ENCODE data around the gene FOXO1. TPM values are rescaled to one million over a fixed set of nuclear protein-coding genes. Genes with fewer than 3 reads are reported as not detected.

The FOXO1 gene
- total and polyA plus RNA-seq, 2 of the 13 experiments (the other 11 are each of a cell fraction or from before 2014, with no cell fraction given) = 8.1 to 13.1 TPM

DNA sequence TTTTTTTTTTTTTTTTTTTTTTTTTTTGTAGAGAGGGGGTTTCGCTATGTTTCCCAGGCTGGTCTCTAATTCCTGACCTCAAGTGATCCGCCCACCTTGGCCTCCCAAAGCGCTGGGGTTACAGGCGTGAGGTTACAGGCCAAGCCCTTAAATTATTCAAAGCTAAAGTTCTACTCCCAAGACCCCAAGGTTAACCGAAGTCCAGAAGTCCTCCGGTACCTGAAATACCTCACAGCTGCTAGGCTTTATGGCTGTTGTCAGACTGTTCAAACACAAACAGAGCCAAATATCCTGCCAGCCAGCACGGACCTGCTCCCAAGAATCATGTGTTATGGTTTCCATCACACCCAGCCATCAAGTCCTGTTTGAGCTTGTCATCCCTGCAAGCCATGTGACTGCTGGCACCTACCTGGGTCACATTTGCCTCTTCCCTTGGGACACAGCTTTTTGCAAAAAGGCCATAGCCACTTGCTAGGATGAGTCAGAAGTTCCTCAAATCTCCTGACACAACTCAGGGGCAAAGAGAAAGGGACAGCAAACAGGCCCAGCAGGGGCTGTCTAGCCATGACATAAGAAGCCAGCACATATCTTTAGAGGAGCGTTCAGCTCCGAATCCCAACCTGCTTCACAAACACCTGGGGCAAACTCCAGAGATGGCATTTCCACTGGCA is 129.9 kb downstream of the FOXO1 start (continued):
- TF ChIP-seq ZNF180 (CRISPR knock-in tag; IDR thresholded peaks at IDR 0.05; ENCODE audit: borderline replicate concordance, low read depth) (no peak), ZBTB21 (CRISPR knock-in tag; IDR thresholded peaks at IDR 0.05) (peak; percentile 47), CBX5 (CRISPR knock-in tag; IDR thresholded peaks at IDR 0.05; ENCODE audit: borderline replicate concordance) (no peak; the same call in 1 of the 2 replicates), AFF4 (CRISPR knock-in tag; IDR thresholded peaks at IDR 0.05) (no peak), ZNF280D (CRISPR knock-in tag; IDR thresholded peaks at IDR 0.05) (peak; percentile 48; the same call in 1 of the 2 replicates), PRDM4 (CRISPR knock-in tag; IDR thresholded peaks at IDR 0.05; ENCODE audit: borderline replicate concordance) (no peak), ZNF574 (CRISPR knock-in tag; IDR thresholded peaks at IDR 0.05) (peak; percentile 39), SMARCC2 (IDR thresholded peaks at IDR 0.05) (no peak), ZNF275 (CRISPR knock-in tag; IDR thresholded peaks at IDR 0.05; ENCODE audit: borderline replicate concordance) (no peak), ZNF7 (CRISPR knock-in tag; IDR thresholded peaks at IDR 0.05) (no peak)
- TF ChIP-seq, protein P1, sequence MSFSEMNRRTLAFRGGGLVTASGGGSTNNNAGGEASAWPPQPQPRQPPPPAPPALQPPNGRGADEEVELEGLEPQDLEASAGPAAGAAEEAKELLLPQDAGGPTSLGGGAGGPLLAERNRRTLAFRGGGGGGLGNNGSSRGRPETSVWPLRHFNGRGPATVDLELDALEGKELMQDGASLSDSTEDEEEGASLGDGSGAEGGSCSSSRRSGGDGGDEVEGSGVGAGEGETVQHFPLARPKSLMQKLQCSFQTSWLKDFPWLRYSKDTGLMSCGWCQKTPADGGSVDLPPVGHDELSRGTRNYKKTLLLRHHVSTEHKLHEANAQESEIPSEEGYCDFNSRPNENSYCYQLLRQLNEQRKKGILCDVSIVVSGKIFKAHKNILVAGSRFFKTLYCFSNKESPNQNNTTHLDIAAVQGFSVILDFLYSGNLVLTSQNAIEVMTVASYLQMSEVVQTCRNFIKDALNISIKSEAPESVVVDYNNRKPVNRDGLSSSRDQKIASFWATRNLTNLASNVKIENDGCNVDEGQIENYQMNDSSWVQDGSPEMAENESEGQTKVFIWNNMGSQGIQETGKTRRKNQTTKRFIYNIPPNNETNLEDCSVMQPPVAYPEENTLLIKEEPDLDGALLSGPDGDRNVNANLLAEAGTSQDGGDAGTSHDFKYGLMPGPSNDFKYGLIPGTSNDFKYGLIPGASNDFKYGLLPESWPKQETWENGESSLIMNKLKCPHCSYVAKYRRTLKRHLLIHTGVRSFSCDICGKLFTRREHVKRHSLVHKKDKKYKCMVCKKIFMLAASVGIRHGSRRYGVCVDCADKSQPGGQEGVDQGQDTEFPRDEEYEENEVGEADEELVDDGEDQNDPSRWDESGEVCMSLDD (CRISPR knock-in tag; IDR thresholded peaks at IDR 0.05; ENCODE audit: borderline replicate concordance) = no peak
